OCI-M1 (cell line): ENCODE measurements around the gene ZCCHC2.
A peak's percentile ranks its signal among the peaks of the same experiment; 100 is the strongest.

ENCODE experiments used
- DNase-seq: peaks from one replicate; lab custom pipeline; 2025; lab: John Stamatoyannopoulos, UW

Gene ZCCHC2

DNA sequence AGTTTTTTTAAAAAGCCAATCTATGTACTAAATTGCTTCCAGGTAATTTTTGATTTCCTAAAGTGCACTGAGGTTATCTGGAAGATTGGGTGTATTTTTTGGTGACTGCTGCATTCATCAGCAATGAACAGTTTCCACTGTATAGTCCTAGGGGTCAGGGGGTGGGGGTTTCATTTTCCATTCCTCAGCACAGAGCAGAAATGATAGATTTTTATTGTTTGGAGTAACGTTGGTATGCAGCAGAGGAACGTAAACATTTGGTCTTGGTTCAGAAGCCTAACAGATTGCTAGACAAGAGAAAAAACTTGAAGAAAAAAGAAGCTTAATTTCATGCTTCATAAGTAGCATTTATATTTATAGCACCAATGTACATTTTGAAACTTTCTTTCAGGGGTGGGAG, 54.9 kb downstream of the ZCCHC2 start:
- DNase-seq: no peak

DNA sequence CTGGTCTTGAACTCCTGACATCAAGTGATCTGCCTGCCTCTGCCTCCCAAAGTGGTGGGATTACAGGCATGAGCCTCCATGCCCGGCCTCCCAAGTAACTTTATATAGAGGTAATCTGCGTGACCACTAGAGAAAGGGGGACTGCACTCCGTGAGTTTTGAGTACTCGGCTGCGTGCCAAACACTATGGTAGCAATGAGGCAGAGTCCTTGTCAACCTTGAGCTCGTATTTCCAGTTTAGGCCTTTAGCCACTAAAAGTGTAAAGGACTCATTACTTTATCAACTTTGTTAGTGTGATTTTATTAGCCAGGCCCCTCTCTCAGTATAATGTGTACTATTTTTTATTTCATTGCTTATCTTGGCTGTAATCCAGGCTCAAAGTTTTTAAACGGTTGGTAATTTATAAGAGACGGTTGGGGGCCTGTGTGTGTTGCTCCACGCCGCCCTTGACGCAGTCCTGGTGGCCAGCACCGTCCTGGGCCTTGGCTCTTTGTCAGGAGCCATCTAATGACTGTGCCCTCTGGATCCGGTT, 56.2 kb downstream of the ZCCHC2 start:
- no peak for DNase-seq

DNA sequence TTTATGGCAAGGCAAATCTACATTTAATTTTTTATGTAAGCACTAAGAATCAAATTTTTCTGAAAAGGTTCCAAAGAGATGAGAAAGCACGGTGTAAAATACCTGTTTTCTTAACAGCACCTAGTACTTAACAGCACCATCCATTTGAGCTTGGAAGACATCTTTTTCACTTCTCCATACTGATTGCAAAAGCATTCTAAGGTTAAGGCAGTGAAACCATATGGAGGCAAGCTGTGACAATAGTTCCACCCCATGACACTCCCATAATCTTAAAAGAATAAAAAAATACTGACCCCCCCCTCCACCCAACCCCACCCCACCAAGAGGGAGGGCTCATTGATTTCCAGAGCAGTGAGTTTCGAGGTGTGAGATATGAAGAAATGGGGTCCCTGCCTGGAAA, 60.6 kb downstream of the ZCCHC2 start:
- no peak for DNase-seq

DNA sequence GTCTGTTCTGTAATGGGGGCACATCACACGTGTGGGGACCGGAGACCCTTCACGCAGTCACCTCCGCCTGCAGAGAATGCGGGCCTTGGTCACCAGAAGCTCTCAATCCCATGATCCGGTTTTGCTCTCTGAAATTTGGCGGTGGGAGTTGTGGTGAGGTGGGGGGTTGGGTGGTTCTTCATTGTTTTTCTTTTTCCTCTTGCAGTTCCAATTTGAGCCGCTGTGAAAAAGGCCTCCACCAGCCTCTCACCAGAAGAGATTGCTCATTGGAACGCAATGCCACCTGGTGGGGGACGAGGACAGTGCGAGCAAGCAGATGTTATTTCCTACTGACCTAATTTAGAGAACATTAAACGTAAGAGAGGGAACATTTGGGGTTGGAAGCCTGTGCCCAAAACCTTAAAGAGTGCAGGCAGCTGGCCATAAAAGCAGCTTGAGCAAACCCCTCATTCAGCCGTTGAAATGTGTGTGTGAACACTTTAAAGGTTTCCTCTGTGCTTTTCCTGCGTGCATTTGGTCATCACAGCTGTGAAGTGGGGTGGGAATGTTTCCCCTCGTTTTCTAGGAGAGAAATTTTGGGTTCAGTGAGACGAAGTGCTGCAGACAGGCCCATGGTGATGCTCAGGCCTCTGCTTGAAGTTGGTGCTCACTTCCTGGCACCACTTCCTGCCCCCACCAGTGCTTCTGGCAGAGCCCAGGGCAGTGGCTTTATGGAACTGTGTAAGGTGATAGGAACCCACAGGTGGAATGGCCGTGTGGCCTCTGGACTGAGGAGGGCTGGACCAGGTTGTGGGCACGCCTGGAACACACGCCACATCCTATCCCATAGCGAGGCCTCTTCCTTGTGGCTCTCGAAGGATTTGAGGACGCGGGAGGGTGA, 61.7 kb downstream of the ZCCHC2 start:
- DNase-seq: peak; percentile 92

- DNase-seq: no peak
Observed at GRCh38 chr18:62585274-62586150, 62.7 kb downstream of the ZCCHC2 start.

- DNase-seq: peak; percentile 78
Observed at GRCh38 chr18:62586151-62586774, 63.4 kb downstream of the ZCCHC2 start.

DNA sequence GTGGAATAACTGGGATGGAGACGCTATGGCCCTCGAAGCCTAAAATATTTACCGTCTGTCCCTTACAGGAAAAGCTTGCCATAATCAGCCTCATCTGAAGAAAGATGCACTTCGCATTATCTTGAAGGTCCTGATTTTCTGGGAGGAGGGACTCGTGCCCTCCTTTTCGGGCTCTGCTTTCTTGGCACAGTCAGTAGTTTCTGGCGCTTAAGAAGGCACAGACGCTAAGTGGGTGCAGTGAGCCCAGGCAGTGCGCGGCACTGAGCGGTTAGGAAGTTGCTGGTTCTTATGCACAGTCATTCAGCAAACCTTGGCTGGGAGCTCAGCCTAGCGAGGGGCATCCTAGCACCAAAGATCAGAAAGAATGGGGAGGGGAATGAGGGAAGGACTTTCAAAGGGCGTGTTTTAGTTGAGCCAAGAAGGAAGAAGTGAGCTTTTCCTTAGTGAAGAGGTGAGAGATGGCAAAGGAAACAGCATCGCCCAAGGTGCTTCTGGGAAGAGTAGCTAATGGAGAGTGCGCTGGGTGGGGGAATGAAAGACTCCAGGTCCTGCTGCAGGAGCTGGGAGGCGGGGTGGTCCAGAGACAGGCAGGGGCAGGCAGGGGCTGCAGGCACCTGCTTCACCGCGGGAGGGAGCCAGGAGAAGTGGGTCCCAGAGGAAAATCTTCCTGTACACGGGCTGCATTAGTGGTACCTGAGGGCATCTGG, 64.1 kb downstream of the ZCCHC2 start:
- no peak for DNase-seq

- no peak for DNase-seq
Observed at GRCh38 chr18:62587689-62588088, 64.9 kb downstream of the ZCCHC2 start.

GRCh38 chr18:62588217-62588616, 65.4 kb downstream of the ZCCHC2 start:
- DNase-seq: no peak

DNA sequence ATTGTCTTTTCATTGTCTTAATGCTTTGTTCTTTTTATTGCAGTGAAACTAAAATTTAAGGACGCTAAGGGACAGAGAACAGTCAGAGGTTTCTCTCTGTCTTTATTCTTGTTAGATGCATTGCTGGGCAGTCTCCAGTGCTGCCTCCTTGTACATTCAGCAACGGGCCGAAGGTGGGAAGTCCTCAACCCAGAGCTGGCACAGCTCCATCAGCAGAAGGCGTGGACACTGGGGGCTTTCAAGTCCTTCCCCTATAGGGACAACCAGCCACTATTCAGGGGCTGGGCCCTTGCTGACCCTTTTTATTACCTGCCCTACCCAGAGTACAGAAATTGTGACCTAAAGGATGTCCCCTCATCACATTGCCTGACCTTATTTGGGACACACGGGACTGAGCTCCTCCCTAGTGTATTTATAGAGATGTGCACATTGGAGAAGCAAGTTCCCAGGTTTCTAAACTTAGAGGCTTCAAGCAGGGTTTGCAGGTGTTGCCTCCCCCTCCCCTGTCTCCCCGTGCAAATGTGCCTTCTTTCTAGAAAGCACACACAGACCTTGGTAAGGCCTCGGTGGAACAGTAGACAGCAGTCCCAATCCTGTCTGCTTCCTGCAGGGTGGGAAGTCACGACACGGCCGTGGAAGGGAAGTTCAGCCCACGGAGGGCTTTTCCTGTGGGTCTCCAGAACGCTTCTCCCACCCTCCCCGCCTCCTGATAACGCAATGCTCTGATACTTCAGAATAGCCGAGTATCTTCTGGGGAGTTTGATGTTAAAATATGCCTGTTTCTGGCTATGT, 68.2 kb downstream of the ZCCHC2 start:
- no peak for DNase-seq

DNA sequence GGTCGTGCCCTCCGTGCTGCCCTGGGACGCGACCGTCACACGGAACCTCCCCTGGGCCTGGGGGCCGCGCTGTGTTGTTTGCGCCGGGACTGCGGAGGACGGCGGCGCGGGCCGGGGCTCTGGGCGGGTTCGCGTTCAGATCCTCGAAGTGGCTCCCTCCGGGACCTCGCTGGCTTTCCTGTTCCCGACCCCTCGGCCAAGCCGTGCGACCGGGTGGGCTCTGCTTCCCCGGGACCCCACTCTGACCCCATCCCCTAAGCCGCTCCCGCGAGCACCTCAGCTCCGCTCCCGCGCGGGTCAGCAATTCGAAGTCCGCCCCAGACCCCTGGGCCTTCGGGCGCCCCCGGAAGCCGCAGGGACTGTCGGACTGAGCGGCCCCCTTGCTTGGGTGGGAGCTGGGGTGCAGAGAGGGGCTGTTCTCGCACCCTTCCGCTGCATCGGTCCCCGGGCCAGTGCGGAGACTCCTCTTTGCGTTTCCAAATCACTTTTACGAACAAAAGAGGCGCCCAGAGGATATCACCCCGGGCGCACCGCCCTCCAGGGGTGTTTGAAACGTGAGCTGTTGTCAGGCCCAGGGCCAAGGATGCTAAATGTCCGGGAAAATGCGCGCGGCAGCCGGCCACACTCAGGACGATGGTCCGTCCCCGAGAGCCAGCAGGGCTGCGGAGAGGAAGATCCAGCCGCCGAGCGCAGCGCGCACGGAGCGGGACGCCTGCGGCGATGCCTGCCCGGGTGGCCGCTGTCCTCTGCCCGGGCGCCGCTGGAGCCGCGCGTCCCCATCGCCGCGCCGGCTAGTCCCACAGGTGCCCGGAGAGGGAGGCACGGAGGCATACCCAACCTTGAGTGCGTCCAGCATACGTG, 73.5 kb downstream of the ZCCHC2 start:
- DNase-seq: no peak

GRCh38 chr18:62601871-62602270, 79.0 kb downstream of the ZCCHC2 start:
- no peak for DNase-seq

DNA sequence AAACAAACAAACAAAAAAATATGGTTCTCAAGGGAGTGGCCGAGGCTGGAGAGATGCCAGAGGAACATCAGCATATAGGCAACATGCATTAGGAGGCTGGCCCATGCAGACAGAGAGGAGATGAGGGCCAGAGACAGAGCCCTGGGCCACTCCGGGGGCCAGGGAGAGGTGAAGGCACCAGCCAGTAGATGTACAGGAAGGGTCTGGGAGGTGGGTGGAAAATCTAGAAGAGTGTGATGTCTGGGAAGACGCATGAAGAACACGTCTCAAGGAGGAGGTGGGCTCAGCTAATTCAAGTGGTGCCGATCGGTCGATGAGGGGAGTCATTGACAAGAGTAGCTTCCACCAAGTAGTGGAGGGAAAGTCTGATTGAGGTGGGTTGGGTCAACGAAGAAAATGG, 79.9 kb downstream of the ZCCHC2 start:
- DNase-seq: no peak

- no peak for DNase-seq
Observed at GRCh38 chr18:62603211-62603610, 80.4 kb downstream of the ZCCHC2 start.

- no peak for DNase-seq
Observed at GRCh38 chr18:62603979-62604378, 81.2 kb downstream of the ZCCHC2 start.

DNA sequence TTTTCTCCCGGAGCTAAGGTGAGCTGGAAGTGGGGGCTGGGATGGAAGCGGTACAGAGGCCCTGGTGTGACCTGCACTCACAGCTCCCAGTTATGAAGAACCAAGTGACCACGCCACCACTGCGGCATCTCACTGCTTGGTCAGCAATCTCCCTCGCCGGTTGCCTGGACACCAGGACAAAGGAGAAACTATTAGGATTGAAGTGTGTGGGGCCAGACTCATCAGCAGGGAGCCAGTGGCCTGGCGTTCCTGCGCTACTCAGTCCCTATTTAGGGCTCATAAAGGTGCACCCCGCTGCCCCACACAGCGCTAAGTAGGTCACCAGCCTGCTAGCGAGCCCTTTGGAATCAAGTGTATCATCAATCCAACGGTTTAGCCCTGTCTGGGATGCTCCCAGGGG, 82.9 kb downstream of the ZCCHC2 start:
- no peak for DNase-seq

GRCh38 chr18:62606106-62606505, 83.3 kb downstream of the ZCCHC2 start:
- no peak for DNase-seq

DNA sequence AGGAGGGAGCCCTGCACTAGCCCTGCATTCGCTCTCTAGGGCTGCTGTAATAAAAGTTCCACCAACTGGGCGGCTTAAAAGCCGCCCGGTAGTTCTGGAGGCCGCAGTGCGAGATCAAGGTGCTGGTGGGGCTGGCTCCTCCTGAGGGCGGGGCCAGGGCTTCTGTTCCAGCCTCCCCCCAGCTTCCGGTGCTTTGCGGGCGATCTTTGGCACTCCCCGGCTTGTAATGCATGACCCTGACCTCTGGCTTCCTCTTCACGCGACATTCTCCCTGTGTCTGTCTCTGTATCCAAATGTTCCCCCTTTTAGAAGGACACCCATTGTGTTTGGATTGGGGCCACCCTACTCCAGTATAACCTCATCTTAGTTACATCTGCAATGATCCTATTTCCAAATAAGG, 84.5 kb downstream of the ZCCHC2 start:
- DNase-seq: no peak

GRCh38 chr18:62607708-62608428, 85.0 kb downstream of the ZCCHC2 start:
- DNase-seq: no peak
